Measurements from ENCODE around the gene CDK15.
"Not testable (repeated sequence)": the region's sequence is repeated elsewhere in the genome, so short reads cannot be mapped to it uniquely, and the experiment has no call there.

CDK15 gene

DNA sequence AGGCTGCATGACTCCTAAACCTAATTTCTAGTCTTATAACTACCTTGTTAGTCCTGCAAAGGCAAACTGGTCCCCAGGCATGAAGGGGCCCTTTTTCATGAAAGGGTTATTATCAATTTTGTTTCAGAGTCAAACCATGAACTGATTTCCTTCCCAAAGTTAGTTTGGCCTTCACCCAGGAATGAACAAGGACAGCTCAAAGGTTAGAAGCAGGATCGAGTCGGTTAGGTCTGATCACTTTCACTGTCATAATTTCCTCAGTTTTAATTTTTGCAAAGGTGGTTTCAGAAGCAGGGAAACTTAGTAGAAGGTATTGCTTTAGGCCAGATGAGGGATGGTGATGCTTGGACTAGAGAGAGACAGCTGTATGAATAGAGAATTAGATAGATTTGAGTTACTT, 16.9 kb upstream of the CDK15 start:
- DNase-seq (ENCODE audit: low read depth in 2 of 2) = no peak

- DNase-seq (ENCODE audit: low read depth in 2 of 2) = no peak
These were observed 16.0 kb upstream of the CDK15 start for GRCh38 chr2:201790291-201790690.

DNA sequence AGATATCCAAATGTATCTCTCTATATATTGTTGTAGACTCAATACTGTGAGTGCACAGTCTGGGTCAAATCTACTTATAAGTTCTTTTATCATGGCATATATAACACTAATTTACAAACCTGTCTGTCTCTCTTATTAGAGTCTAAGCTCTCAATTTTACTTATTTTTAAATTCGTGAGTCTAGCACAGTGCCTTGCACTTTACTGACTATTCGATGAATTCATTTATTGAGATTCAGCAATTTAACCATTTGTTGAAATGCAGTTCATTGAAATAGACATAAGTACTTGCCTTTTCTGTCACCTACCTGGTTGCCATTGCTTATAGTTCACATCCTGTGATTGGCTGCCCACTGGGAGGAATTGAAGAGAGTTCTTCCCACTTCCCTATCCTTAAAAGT, 15.3 kb upstream of the CDK15 start:
- DNase-seq (ENCODE audit: low read depth in 2 of 2) = no peak

DNA sequence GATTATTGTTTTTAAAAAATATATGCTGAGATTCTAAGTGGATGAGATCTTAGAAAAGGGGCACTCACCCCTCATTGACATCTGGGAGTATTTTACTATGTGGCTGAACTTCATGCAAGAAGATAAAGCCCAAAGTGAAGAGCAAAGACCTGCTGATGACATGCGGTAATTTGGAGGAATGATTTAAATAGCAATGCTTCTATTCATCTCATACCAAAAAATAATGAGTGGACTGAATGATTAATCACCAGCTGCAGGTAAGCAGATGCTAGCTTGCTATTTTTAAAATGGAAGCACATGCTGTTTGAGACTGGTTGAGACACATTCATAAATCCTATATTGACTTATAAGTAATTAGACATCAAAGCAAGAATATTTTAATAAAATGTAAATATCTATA, 12.7 kb upstream of the CDK15 start:
- no peak for DNase-seq (ENCODE audit: low read depth in 2 of 2)

DNA sequence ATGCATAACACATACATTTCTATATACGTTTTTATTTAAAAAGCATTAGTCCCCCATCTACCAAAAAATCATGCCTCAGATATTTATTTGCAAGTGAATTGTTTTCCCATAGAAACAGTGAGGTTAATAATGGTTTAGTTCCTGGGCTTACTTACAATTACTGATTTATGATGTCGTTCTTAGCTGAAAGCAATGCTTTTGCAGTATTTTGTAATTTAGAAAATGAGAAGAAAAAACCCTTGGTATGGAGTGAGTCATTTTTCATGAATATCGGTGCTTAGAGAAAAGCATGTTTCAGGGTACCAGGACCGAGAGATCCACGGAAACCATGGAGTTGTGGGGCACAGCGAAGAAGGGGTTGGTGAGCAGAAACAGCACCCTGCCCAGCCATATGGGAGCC, 12.0 kb upstream of the CDK15 start:
- no peak for DNase-seq (ENCODE audit: low read depth in 2 of 2)

GRCh38 chr2:201795607-201796477, 10.5 kb upstream of the CDK15 start:
- no peak for DNase-seq (ENCODE audit: low read depth in 2 of 2)

- DNase-seq (ENCODE audit: low read depth in 2 of 2) = no peak
These were observed 9.9 kb upstream of the CDK15 start for GRCh38 chr2:201796478-201796865.

GRCh38 chr2:201797175-201797840, 9.0 kb upstream of the CDK15 start:
- DNase-seq (ENCODE audit: low read depth in 2 of 2) = no peak

- DNase-seq (ENCODE audit: low read depth in 2 of 2) = no peak
These were observed 8.0 kb upstream of the CDK15 start for GRCh38 chr2:201798252-201798913.

DNA sequence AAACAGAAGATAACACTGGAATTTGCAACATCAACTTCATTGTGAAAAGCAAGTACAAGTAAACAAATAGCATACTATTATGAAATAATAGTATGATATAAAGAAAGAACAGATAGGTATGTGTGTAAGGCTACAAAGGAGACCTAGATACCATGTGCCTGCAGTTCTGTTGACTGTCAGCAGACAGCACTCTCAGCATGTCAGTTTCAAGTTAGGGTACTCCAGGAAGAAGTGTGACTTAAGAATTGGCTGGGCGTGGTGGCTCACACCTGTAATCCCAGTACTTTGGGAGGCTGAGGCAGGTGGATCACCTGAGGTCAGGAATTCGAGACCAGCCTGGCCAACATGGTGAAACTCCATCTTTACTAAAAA, 7.4 kb upstream of the CDK15 start:
- not testable (repeated sequence) for DNase-seq (ENCODE audit: low read depth in 2 of 2)

DNA sequence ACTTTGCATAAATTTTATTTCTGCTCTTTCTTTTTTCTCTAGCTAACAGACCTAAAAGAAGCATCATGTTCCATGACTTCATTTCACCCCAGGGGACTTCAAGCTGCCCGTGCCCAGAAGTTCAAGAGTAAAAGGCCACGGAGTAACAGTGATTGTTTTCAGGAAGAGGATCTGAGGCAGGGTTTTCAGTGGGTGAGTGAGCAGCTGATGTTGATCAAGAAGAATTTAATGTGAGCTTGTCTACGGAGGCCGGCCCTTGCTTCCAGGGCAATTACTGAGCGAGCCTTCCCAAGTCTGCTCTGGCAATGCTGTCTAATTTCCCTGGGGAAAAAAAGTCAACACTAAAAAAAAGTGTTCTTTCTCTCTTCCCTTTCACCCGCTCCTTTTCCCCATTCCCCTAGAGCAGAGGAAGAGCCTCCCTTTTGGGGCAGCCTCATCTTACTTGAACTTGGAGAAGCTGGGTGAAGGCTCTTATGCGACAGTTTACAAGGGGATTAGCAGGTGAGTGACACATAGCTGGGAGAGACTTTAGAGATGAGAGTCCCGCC, 1.2 kb downstream of the CDK15 start:
- DNase-seq (ENCODE audit: low read depth in 2 of 2) = no peak

DNA sequence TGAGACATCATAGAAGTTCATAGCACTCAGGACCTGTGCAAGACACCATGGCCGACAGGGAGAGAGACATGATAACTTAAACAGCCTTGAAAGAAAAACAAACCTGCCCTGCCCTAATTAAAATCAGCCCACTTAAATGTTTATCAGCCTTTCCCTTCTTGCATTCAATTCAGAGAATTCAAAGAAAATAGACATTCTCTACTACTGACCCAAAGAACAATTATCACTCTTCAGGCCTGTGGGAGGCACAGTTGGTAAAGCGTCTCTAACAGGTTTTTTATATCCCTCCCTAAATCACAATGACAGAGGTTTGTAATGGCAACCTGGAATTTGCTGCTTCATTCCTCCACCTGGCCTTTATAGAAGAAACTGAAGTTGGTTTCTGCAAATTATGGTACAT, 1.7 kb downstream of the CDK15 start:
- no peak for DNase-seq (ENCODE audit: low read depth in 2 of 2)

- DNase-seq (ENCODE audit: low read depth in 2 of 2) = no peak
These were observed 3.3 kb downstream of the CDK15 start for GRCh38 chr2:201809633-201810032.

DNA sequence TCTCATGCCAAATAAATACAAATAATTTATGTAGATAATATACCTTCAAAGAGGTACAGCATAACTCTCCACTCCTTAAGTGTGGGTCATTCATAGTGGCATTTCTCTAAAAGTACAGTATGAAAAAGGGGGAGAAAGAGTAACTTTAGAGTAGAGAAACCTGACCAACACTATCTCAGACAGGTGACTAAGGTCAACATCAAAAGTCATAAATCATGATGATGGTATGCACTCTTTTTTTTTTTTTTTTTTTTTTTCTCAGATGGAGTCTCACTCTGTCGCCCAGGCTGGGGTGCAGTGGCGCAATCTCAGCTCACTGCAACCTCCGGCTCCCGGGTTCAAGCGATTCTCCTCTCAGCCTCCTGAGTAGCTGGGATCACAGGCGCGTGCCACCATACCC, 4.3 kb downstream of the CDK15 start:
- not testable (repeated sequence) for DNase-seq (ENCODE audit: low read depth in 2 of 2)

DNA sequence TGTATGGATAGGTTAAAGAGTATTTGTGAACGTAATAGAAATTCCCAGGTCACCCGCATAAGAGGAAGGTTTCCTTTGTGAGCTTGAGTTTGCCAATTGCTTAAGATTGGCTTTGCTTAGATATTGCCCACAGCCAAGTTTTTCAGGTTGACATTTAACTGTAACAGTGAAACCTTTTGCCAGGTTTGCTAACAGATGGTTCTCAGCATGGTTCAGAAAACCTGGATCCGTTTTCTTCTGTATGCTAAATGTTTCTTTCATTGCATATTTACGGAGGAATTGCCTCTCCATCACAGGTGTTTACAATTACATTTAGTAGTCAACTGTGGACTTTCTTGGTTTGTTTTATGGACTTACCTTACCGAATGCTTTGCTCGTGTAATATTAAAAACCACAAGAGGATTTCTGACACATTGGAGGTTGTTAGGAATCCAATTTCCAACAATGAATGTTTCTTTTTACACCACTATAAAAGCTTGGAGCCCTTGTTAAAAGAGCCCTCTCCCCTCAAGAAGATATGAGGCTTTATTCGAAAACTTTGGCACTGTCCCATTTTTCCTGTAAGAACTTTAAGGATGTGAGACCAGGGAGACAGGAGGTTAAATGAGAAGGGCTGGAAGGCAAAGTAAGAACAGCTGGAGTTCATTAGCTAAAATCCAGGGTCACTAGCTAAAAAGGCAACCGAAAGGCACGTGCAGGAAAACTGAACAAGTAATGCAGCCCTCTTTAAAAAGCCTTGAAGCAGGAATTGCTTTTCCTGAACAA, 7.8 kb downstream of the CDK15 start:
- no peak for DNase-seq (ENCODE audit: low read depth in 2 of 2)

- no peak for DNase-seq (ENCODE audit: low read depth in 2 of 2)
These were observed 10.6 kb downstream of the CDK15 start for GRCh38 chr2:201816657-201817575.

DNA sequence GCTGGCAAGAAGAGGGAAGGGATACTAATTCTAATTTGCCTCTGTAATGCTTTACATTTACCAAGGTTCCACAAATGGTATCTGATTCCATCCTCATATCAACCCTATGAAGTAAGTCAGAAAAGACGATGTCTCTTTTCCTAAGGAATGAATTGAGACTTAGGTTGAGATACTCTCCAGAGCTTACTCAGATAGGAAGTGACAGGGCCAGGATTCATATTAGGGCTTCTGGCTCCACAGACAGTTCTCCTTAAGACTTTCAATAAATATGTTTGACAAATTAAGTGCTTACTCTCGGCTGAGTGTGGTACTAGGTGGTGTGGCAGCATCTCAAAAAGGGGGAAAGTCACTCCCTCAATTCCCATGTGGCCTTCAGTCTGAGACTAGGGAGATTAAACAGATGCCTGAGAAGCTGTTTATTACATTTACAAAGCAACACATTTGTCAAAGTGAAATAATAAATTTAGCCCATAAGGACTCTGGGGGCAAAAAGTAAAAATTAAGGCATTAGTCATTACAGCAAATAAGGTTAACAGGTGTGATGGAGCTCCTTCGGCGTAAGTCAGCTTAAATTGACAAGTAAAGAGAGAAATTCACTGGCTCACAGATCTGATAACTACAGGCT, 14.2 kb downstream of the CDK15 start:
- no peak for DNase-seq (ENCODE audit: low read depth in 2 of 2)

DNA sequence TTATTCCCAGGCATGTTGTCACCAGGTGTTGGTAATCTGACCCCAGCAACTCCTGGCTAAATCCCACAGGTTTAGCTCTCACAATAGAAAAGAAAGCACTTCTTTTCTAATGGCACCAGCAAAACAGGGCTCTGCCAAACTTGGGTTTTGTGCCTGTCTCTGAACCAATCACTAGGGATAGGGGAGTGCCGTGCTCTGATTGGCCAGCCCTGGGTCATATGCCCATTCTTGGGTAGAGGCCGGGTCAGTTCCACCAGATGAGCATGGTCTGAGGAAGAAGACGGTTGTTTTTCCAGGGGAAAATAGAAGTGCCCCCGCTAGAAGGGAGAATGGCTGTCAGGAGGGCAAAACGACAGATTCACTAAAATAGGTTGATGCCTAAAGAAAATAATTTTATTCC, 14.7 kb downstream of the CDK15 start:
- no peak for DNase-seq (ENCODE audit: low read depth in 2 of 2)

DNA sequence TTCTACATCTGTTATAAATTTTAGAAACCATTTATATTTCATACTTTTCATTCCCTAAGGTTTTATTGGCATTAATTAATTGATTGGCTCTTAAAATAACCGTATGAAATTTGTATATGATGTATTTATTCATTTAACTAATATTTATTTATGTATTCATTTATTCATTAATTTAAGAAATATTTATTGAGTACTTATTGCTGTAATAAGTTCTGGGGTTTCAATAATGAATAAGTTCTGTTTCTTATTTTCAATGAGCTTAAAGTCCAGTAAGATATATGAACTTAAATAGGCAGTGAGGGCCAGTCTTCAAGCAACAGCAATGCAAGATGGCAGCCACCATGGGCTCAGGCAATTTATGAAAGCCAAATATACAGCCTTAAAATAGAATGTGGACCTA, 17.9 kb downstream of the CDK15 start:
- DNase-seq (ENCODE audit: low read depth in 2 of 2) = no peak

DNA sequence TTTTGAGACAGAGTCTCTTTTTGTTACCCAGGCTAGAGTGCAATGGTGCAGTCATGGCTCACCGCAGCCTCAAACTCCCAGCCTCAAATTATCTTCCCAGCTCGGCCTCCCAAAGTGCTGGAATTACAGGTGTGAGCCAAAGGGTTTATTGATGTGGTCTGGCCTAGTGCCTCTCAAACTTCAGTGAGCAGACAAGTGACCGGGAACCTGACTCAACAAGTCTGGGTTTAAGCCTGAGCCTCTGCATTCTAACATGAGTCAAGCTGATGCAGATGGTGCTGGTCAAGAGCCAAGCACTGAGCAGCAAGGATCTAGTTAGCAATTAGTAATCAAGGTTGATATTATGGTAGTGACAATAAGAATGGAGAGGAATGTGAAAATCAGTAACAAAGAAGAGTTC, 21.3 kb downstream of the CDK15 start:
- no peak for DNase-seq (ENCODE audit: low read depth in 2 of 2)
